Effector memory CD4-positive, alpha-beta T cell (primary cell): Measurements from ENCODE around the gene TESK1.

Experiments used
- DNase-seq, 3 donors: peaks; one replicate each; pipeline ENCODE4 v3.0.0-alpha.2; 2020
- H3K27ac ChIP-seq: 2 replicates; pipeline ENCODE4 v1.7.0; 2013; ENCODE audit warnings: mild to moderate bottlenecking, low read length, moderate library complexity; ENCODE audit not compliant: insufficient read depth, poor library complexity, severe bottlenecking
- H3K27me3 ChIP-seq: replicated peaks from 2 replicates; pipeline ENCODE4 v1.7.0; 2013; ENCODE audit warnings: mild to moderate bottlenecking, low read length; ENCODE audit not compliant: insufficient read depth, control insufficient read depth, poor library complexity, severe bottlenecking
- H3K36me3 ChIP-seq: 2 replicates; pipeline ENCODE4 v1.7.0; 2013; ENCODE audit warnings: mild to moderate bottlenecking, low read length, moderate library complexity; ENCODE audit not compliant: control insufficient read depth, insufficient read depth
- H3K4me1 ChIP-seq: 2 replicates; pipeline ENCODE4 v1.7.0; 2013; ENCODE audit warnings: low read length, mild to moderate bottlenecking; ENCODE audit not compliant: control insufficient read depth, insufficient read depth, poor library complexity, severe bottlenecking
- H3K4me3 ChIP-seq: 2 replicates; pipeline ENCODE4 v1.7.0; 2013; ENCODE audit warnings: low read length, low read depth, mild to moderate bottlenecking; ENCODE audit not compliant: insufficient read depth, poor library complexity, severe bottlenecking
- H3K9me3 ChIP-seq: 2 replicates; pipeline ENCODE4 v1.7.0; 2013; ENCODE audit warnings: mild to moderate bottlenecking, low read length, moderate library complexity; ENCODE audit not compliant: control insufficient read depth

TESK1 gene

DNA sequence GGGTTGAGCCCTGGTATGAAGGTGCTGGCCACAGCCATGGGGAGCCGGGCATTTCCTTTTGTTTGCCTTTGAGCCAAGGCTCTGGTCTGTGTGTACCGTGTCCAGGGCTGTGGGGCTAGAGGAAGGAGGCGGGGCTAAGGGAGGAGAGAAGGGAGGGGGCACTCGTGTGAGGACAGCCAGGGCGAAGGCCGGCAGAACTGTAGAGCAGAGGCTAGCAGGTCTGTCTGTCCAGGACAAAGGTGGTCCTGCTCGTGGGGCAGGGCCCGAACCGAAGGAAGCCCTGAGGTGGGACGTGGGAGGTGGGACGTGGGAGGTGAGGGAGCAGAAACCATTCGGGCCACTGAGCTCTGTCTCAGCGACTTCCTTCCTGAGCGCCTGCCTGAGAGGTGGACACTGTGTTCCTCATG, 41.3 kb upstream of the TESK1 start:
- no peak for DNase-seq
- H3K27ac ChIP-seq: no peak overlapping the region
- H3K4me3 ChIP-seq: no peak overlapping the region
- H3K36me3 ChIP-seq: no peaks in the 10 kb centered on the region
- H3K4me1 ChIP-seq: no peaks in the 10 kb centered on the region
- no peaks in the 10 kb centered on the region for H3K27me3 ChIP-seq
- H3K9me3 ChIP-seq: no peaks in the 10 kb centered on the region

GRCh38 chr9:35564658-35565061, 40.4 kb upstream of the TESK1 start:
- Histone ChIP-seq H3K4me3 (no peak overlapping the region), H3K36me3 (no peaks in the 10 kb centered on the region), H3K27me3 (no peaks in the 10 kb centered on the region), H3K4me1 (no peaks in the 10 kb centered on the region), H3K9me3 (no peaks in the 10 kb centered on the region), H3K27ac (no peak overlapping the region)
- no peak for DNase-seq

DNA sequence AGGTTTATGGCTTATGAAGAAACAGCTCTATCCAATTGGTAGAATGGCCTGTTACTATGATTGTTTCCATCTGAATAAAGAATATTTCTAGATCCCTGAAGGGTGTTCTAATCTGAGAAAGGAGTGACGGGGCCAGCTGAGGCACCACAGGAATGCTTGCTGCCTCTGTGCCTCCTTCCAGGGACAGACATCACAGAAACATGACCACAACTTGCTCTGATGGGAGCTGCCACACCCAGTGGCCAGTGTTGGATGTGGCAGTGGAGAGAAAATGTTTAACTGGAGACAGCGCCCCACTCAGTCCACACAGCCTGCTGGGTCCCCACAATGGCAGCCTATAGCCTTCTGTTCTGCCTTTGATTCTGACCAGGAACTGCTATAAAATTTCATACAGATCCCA, 38.6 kb upstream of the TESK1 start:
- Histone ChIP-seq H3K9me3 (no peaks in the 10 kb centered on the region), H3K27ac (no peak overlapping the region), H3K4me3 (no peak overlapping the region), H3K4me1 (peaks cover 4% of the 10 kb centered on the region), H3K27me3 (no peaks in the 10 kb centered on the region), H3K36me3 (no peaks in the 10 kb centered on the region)
- no peak for DNase-seq

GRCh38 chr9:35568196-35568595, 36.9 kb upstream of the TESK1 start:
- no peak for DNase-seq
- H3K27ac ChIP-seq: no peak overlapping the region

DNA sequence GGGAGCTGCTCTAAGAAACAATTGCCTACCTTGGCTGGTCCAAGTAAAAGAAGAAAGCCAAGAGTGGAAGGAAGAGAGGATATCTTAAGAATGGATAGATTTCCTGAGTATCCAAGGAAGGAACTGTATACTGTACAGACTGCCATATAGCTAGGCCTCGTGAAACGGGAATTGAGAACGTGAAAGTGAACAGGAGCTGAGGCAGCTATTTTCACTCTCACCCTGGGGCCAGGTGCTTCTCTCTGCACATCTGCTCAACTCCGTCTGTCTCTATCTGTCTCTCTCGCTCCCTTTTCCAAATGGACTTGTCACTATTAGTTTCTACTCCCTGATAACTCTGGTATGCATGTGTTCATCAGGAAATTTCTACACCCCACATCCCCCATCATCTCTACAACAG, 35.9 kb upstream of the TESK1 start:
- Histone ChIP-seq H3K4me3 (no peak overlapping the region), H3K27me3 (no peaks in the 10 kb centered on the region)

More at GRCh38 chr9:35568196-35568595, 36.9 kb upstream of the TESK1 start:
- H3K4me3 ChIP-seq: no peak overlapping the region
- H3K36me3 ChIP-seq: no peaks in the 10 kb centered on the region
- no peaks in the 10 kb centered on the region for H3K27me3 ChIP-seq
- peaks cover 4% of the 10 kb centered on the region for H3K4me1 ChIP-seq
- no peaks in the 10 kb centered on the region for H3K9me3 ChIP-seq

DNA sequence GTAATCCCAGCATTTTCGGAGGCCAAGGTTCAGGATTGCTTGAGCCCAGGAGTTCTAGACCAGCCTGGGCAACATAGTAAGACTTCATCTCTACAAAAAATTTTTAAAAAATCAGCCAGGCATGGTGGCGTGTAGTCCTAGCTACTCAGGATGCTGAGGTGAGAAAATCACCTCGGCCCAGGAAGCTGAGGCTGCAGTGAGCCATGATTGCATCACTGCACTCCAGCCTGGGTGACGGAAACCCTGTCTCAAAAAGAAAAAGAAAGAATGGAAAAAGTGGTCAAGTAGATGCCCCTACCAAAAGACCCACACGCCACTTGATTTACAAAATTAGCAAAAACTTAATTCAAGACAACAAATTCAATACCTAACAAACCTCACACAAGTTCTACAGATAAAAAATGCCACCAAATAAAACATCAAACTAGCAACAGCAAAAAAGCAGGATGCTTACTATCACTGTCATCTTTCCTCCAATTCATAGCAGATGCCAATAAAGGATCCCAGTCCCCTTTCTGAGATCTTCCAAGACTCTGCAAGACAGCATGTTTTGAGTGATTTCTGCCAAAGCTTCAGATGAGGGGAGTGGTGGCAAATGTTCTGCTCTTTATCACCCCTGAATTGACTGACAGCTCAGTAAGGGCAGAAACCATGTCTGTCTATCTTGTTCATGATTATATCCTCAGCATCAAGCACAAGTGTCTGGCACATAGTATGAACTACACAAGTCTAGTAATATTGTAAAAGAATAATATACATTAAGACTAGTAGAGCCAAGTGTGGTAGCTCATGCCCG, 34.2 kb upstream of the TESK1 start:
- H3K4me3 ChIP-seq: no peak overlapping the region

More for the DNA sequence above, 35.9 kb upstream of the TESK1 start:
- H3K27ac ChIP-seq: no peak overlapping the region
- H3K9me3 ChIP-seq: no peaks in the 10 kb centered on the region
- peaks cover 4% of the 10 kb centered on the region for H3K4me1 ChIP-seq
- H3K36me3 ChIP-seq: no peaks in the 10 kb centered on the region
- no peak for DNase-seq

DNA sequence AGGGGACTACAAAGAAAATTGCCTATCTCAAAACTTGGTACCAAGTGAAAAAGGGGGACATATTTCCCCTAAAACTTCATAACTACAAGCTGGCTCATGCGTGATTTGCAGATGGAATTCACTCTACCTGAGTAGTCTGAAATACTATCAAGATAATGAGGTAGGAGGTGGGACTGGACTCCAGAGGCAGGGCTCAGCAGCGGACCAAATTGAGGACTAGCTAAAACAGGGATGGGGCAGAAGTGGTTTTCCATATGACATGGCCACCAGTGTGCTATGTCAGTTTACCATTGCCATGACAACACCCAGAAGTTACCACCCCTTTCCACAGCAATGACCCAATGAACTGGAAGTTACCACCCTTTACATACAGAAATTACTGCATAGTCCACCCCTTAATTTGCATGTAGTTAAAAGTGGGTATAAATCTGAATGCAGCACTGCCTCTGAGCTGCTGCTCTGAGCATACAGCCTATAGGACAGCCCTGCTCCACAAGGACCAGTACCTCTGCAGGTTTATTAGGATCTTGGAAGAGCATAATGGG, 30.4 kb upstream of the TESK1 start:
- no peak overlapping the region for H3K27ac ChIP-seq
- no peak overlapping the region for H3K4me3 ChIP-seq
- DNase-seq: no peak
- no peaks in the 10 kb centered on the region for H3K27me3 ChIP-seq
- H3K36me3 ChIP-seq: no peaks in the 10 kb centered on the region
- H3K9me3 ChIP-seq: no peaks in the 10 kb centered on the region
- H3K4me1 ChIP-seq: peaks cover 4% of the 10 kb centered on the region

More for the DNA sequence above, 34.2 kb upstream of the TESK1 start:
- Histone ChIP-seq H3K36me3 (no peaks in the 10 kb centered on the region), H3K9me3 (no peaks in the 10 kb centered on the region), H3K4me1 (peaks cover 4% of the 10 kb centered on the region), H3K27ac (no peak overlapping the region), H3K27me3 (no peaks in the 10 kb centered on the region)
- DNase-seq: no peak

- Histone ChIP-seq H3K9me3 (peaks cover 6% of the 10 kb centered on the region), H3K4me3 (no peak overlapping the region), H3K27me3 (no peaks in the 10 kb centered on the region), H3K36me3 (no peaks in the 10 kb centered on the region), H3K27ac (no peak overlapping the region), H3K4me1 (peaks cover 4% of the 10 kb centered on the region)
- no peak for DNase-seq
These were observed 29.6 kb upstream of the TESK1 start for GRCh38 chr9:35575478-35575877.

DNA sequence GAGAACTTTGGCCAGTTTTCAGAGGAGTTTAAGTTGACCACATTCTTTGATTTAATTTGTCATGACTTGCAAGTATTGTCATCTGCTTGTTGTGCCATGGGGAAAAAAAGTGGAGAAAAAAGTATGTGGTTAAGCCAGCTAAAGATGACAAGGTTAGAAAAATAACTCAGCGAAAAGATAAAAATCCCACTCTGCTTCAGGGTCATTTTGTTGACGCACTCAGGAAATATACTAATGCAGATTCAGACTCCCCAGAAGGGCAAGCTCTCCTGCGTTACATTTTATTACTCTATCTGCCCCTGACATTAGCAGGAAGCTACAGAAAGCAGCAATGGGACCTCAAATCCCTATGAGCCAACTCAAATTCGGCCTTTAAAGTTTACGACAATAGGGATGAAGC, 27.6 kb upstream of the TESK1 start:
- H3K27ac ChIP-seq: no peak overlapping the region
- H3K4me1 ChIP-seq: no peaks in the 10 kb centered on the region
- no peak for DNase-seq
- H3K36me3 ChIP-seq: no peaks in the 10 kb centered on the region
- no peaks in the 10 kb centered on the region for H3K27me3 ChIP-seq
- H3K4me3 ChIP-seq: no peak overlapping the region
- peaks cover 6% of the 10 kb centered on the region for H3K9me3 ChIP-seq

- DNase-seq: no peak
- Histone ChIP-seq H3K4me3 (no peak overlapping the region), H3K27ac (no peak overlapping the region), H3K36me3 (no peaks in the 10 kb centered on the region), H3K4me1 (no peaks in the 10 kb centered on the region), H3K27me3 (no peaks in the 10 kb centered on the region), H3K9me3 (peaks cover 6% of the 10 kb centered on the region)
These were observed 25.9 kb upstream of the TESK1 start for GRCh38 chr9:35579130-35579529.
